H9 (cell line): ENCODE measurements around the gene SLC23A2. TPM values are rescaled to one million over a fixed set of nuclear protein-coding genes. Genes with fewer than 3 reads are reported as not detected.

Source experiments
- DNase-seq: peaks from one replicate; pipeline ENCODE4 v3.0.0-alpha.2; 2017
- H2AFZ ChIP-seq: one replicate; pipeline ENCODE4 v1.6.1; 2013; ENCODE audit warnings: mild to moderate bottlenecking, low read length, control low read depth, moderate library complexity
- H2AK5ac ChIP-seq: 2 replicates; pipeline ENCODE4 v1.6.1; 2013; ENCODE audit warnings: low read length, control low read depth, mixed read lengths; ENCODE audit not compliant: insufficient read length
- H2BK120ac ChIP-seq: one replicate; pipeline ENCODE4 v1.6.1; 2013; ENCODE audit warnings: low read depth, mild to moderate bottlenecking, low read length, control low read depth, inconsistent platforms; ENCODE audit not compliant: poor library complexity, severe bottlenecking
- H2BK12ac ChIP-seq: 2 replicates; pipeline ENCODE4 v1.6.1; 2013; ENCODE audit warnings: low read length, control low read depth, mixed read lengths, low read depth; ENCODE audit not compliant: insufficient read length
- H2BK15ac ChIP-seq: 2 replicates; pipeline ENCODE4 v1.6.1; 2013; ENCODE audit warnings: low read depth, low read length, control low read depth
- H2BK20ac ChIP-seq: one replicate; pipeline ENCODE4 v1.6.1; 2013; ENCODE audit warnings: low read depth, mild to moderate bottlenecking, low read length, control low read depth, inconsistent platforms; ENCODE audit not compliant: poor library complexity, severe bottlenecking
- H2BK5ac ChIP-seq: 2 replicates; pipeline ENCODE4 v1.6.1; 2013; ENCODE audit warnings: low read length, control low read depth, mixed read lengths; ENCODE audit not compliant: insufficient read length
- H3K14ac ChIP-seq: 2 replicates; pipeline ENCODE4 v1.6.1; 2013; ENCODE audit warnings: low read length, control low read depth; ENCODE audit not compliant: insufficient read depth
- H3K18ac ChIP-seq: 2 replicates; pipeline ENCODE4 v1.6.1; 2013; ENCODE audit warnings: low read depth, mild to moderate bottlenecking, mixed read lengths, low read length, control low read depth; ENCODE audit not compliant: insufficient read length
- H3K23ac ChIP-seq: 2 replicates; pipeline ENCODE4 v1.6.1; 2013; ENCODE audit warnings: low read length, control low read depth, mixed read lengths, low read depth; ENCODE audit not compliant: insufficient read length
- H3K23me2 ChIP-seq: 2 replicates; pipeline ENCODE4 v1.6.1; 2013; ENCODE audit warnings: low read depth, mild to moderate bottlenecking, mixed read lengths, low read length, control low read depth; ENCODE audit not compliant: insufficient read length, poor library complexity, severe bottlenecking
- H3K27ac ChIP-seq: 2 replicates; pipeline ENCODE4 v1.5.1; 2013; ENCODE audit warnings: low read length, control low read depth, mixed read lengths, low read depth; ENCODE audit not compliant: insufficient read length
- H3K27me3 ChIP-seq: 2 replicates; pipeline ENCODE4 v1.6.1; 2013; ENCODE audit warnings: low read length, control low read depth, inconsistent platforms; ENCODE audit not compliant: insufficient read depth
- H3K4ac ChIP-seq: 2 replicates; pipeline ENCODE4 v1.6.1; 2013; ENCODE audit warnings: low read depth, mild to moderate bottlenecking, control low read depth, inconsistent platforms, low read length, moderate library complexity
- H3K4me1 ChIP-seq: 2 replicates; pipeline ENCODE4 v1.6.1; 2013; ENCODE audit warnings: low read length, control low read depth, inconsistent platforms; ENCODE audit not compliant: insufficient read depth
- H3K4me2 ChIP-seq: 2 replicates; pipeline ENCODE4 v1.6.1; 2013; ENCODE audit warnings: low read length, control low read depth, mixed read lengths; ENCODE audit not compliant: insufficient read length, insufficient read depth
- H3K56ac ChIP-seq: 2 replicates; pipeline ENCODE4 v1.6.1; 2013; ENCODE audit warnings: low read depth, mild to moderate bottlenecking, mixed read lengths, low read length, control low read depth; ENCODE audit not compliant: insufficient read length
- H3K79me1 ChIP-seq: 2 replicates; pipeline ENCODE4 v1.6.1; 2013; ENCODE audit warnings: low read depth, mild to moderate bottlenecking, moderate library complexity, low read length, control low read depth, inconsistent platforms; ENCODE audit not compliant: insufficient read depth, poor library complexity, severe bottlenecking
- H3K79me2 ChIP-seq: 2 replicates; pipeline ENCODE4 v1.6.1; 2013; ENCODE audit warnings: low read length, control low read depth, inconsistent platforms; ENCODE audit not compliant: insufficient read depth
- H3K9ac ChIP-seq: 2 replicates; pipeline ENCODE4 v1.6.1; 2013; ENCODE audit warnings: low read length, control low read depth, mixed read lengths; ENCODE audit not compliant: insufficient read length; ENCODE audit errors: extremely low read depth
- H3K9me3 ChIP-seq: one replicate; pipeline ENCODE4 v1.6.1; 2013; ENCODE audit warnings: low read depth, low read length, inconsistent platforms; ENCODE audit not compliant: control insufficient read depth
- H3T11ph ChIP-seq: one replicate; pipeline ENCODE4 v1.6.1; 2013; ENCODE audit warnings: mild to moderate bottlenecking, low read length, control low read depth, inconsistent platforms
- H4K20me1 ChIP-seq: one replicate; pipeline ENCODE4 v1.6.1; 2013; ENCODE audit not compliant: control insufficient read depth, insufficient read length, insufficient read depth
- H4K5ac ChIP-seq: 2 replicates; pipeline ENCODE4 v1.6.1; 2013; ENCODE audit warnings: low read depth, mild to moderate bottlenecking, mixed read lengths, low read length, control low read depth; ENCODE audit not compliant: insufficient read length
- H4K8ac ChIP-seq: replicated peaks from 2 replicates; pipeline ENCODE4 v1.6.1; 2013; ENCODE audit warnings: low read length, control low read depth, mixed read lengths, low read depth; ENCODE audit not compliant: insufficient read length
- H4K91ac ChIP-seq: 2 replicates; pipeline ENCODE4 v1.6.1; 2013; ENCODE audit warnings: low read depth, mild to moderate bottlenecking, moderate library complexity, mixed read lengths, low read length, control low read depth; ENCODE audit not compliant: insufficient read length
- H3K27ac Mint-ChIP-seq, 3 experiments: 2 replicates in 2 of 3; 3 replicates in 1 of 3; pipeline ENCODE4 v1.8.0; 2020 to 2021; ENCODE audit warnings: mixed read lengths in 3 of 3, mild to moderate bottlenecking in 1 of 3, moderate library complexity in 1 of 3
- H3K27me3 Mint-ChIP-seq: 2 replicates; pipeline ENCODE4 v1.8.0; 2021; ENCODE audit warnings: low read depth, mild to moderate bottlenecking, moderate library complexity, mixed read lengths
- H3K36me3 Mint-ChIP-seq, 3 experiments: 2 replicates in 2 of 3; 3 replicates in 1 of 3; pipeline ENCODE4 v1.8.0; 2020 to 2021; ENCODE audit warnings: low read depth in 3 of 3, mixed read lengths in 3 of 3; ENCODE audit not compliant: insufficient read depth in 1 of 3
- H3K4me1 Mint-ChIP-seq, 2 experiments: 2 replicates each; pipeline ENCODE4 v1.8.0; 2020; ENCODE audit warnings: mixed read lengths in 2 of 2
- H3K4me3 Mint-ChIP-seq, 2 experiments: 2 replicates in 1 of 2; 3 replicates in 1 of 2; pipeline ENCODE4 v1.8.0; 2020 to 2021; ENCODE audit warnings: mild to moderate bottlenecking in 2 of 2, mixed read lengths in 2 of 2, moderate library complexity in 1 of 2
- H3K9me3 Mint-ChIP-seq, 2 experiments: 2 replicates in 1 of 2; 3 replicates in 1 of 2; pipeline ENCODE4 v1.8.0; 2020; ENCODE audit warnings: mild to moderate bottlenecking in 2 of 2, mixed read lengths in 2 of 2, moderate library complexity in 1 of 2
- WGBS: extraction: QIAGEN DNeasy Blood & Tissue Kit; methylation state at CpG from one replicate; pipeline ENCODE4 v1.1.7; 2013; ENCODE audit warnings: missing lambda C conversion rate, low lambda C conversion rate, mixed read lengths; ENCODE audit not compliant: insufficient read length; ENCODE audit errors: extremely low coverage; 5-methylcytosine and 5-hydroxymethylcytosine counted together
- total RNA-seq: library from RNA; stranded (reverse); gene quantifications from 2 replicates; pipeline ENCODE4 v1.2.1, GENCODE V29; 2021
- TF ChIP-seq, protein P1 (sequence below): fragments of 200-600 bp; sonication (generic); conservative IDR thresholded peaks from 3 replicates; pipeline ENCODE4 v1.8.0; 2021; ENCODE audit warnings: antibody characterized with exemption, mild to moderate bottlenecking

Gene SLC23A2
- total RNA-seq, 1 experiment from 2014 or later, result 16.5 TPM

DNA sequence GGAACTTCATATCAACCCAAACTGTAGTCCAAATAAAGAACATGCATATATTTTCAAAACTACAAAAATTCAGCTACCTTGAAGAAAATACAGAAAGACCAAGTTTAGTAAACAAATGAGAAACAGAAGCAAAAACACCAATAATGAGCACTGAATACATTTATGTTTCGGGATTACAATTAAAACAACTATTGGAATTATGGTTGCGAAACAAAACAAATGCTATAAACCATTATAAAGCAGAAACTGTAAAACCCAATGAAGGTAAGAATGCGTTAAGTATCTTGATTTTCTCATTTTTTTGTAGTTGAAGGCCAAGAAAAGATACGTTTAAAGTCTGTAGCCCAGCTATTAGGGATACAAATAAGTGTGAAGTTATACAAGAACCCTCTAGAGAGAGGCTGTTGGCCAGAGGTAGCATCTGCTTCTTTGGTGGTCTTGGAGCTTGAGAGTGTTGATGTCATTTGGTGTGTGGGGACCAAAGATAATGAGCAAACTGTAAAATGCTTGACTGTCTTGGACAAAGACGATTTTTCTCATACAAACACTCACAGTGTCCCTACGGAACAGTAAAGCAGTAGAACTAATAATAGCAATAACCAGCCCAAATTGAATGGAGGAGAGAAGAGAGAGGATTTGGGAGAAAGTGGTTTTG, 168.1 kb downstream of the SLC23A2 start:
- Histone ChIP-seq H2BK5ac (no peak overlapping the region), H4K5ac (no peak overlapping the region), H3K56ac (no peak overlapping the region), H4K20me1 (no peaks in the 10 kb centered on the region), H3K9me3 (no peaks in the 10 kb centered on the region), H2AFZ (no peak overlapping the region), H3K4me1 (no peaks in the 10 kb centered on the region), H2BK12ac (no peak overlapping the region), H4K91ac (no peak overlapping the region), H3K27ac (no peak overlapping the region), H3K9ac (no peak overlapping the region), H3K79me2 (no peaks in the 10 kb centered on the region), H4K8ac (no peak overlapping the region), H2BK20ac (no peak overlapping the region), H3K4me2 (no peak overlapping the region), H3K27me3 (no peaks in the 10 kb centered on the region), H3K14ac (no peak overlapping the region), H3K18ac (no peak overlapping the region), H2BK120ac (no peak overlapping the region), H3K79me1 (no peaks in the 10 kb centered on the region), H3K4ac (no peak overlapping the region), H3K23ac (no peak overlapping the region), H2AK5ac (no peak overlapping the region), H3K23me2 (peaks cover 3% of the 10 kb centered on the region), H2BK15ac (no peak overlapping the region), H3T11ph (no peak overlapping the region)
- DNase-seq, result no peak
- peaks cover 11 to 15% of the 10 kb centered on the region in 2 experiments for H3K4me1 Mint-ChIP-seq
- no peaks in the 10 kb centered on the region; a peak in 2 of 7 replicates for H3K36me3 Mint-ChIP-seq
- TF ChIP-seq, protein P1, sequence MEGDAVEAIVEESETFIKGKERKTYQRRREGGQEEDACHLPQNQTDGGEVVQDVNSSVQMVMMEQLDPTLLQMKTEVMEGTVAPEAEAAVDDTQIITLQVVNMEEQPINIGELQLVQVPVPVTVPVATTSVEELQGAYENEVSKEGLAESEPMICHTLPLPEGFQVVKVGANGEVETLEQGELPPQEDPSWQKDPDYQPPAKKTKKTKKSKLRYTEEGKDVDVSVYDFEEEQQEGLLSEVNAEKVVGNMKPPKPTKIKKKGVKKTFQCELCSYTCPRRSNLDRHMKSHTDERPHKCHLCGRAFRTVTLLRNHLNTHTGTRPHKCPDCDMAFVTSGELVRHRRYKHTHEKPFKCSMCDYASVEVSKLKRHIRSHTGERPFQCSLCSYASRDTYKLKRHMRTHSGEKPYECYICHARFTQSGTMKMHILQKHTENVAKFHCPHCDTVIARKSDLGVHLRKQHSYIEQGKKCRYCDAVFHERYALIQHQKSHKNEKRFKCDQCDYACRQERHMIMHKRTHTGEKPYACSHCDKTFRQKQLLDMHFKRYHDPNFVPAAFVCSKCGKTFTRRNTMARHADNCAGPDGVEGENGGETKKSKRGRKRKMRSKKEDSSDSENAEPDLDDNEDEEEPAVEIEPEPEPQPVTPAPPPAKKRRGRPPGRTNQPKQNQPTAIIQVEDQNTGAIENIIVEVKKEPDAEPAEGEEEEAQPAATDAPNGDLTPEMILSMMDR, result no peak
- no CpG with 5 or more reads among the region's 6 CpGs for WGBS
- peaks cover 8% of the 10 kb centered on the region for H3K27me3 Mint-ChIP-seq
- H3K9me3 Mint-ChIP-seq, result no peaks in the 10 kb centered on the region
- H3K27ac Mint-ChIP-seq, result no peak overlapping the region
- no peak overlapping the region for H3K4me3 Mint-ChIP-seq
